Measurements from ENCODE around the gene ATP2B3. TPM values are rescaled to one million over a fixed set of nuclear protein-coding genes. Genes with fewer than 3 reads are reported as not detected.

Gene ATP2B3
- polyA plus RNA-seq, 1 experiment: 0.02 TPM

- POLR2A ChIA-PET: no interaction called here
- TF ChIP-seq CTCF (IDR thresholded peaks at IDR 0.05; ENCODE audit: insufficient read depth, low read depth, low read length): no peak
- Histone ChIP-seq H3K36me3 (ENCODE audit: control insufficient read depth, insufficient read depth, low read length) (no peaks in the 10 kb centered on the region), H3K4me3 (ENCODE audit: low read depth, low read length) (no peak overlapping the region), H3K27me3 (ENCODE audit: control insufficient read depth, insufficient read depth, low read length) (no peaks in the 10 kb centered on the region; the same call in 1 of the 2 replicates)
- CTCF ChIA-PET: interaction anchor here (1.0 to 1.9 kb wide), 5 partner anchors 8 to 77 kb away, joined by 3 to 6 read pairs (median 3); no protein-coding TSS in a partner anchor
- no peak for DNase-seq (ENCODE audit: low read depth)
Observed at GRCh38 chrX:153631907-153632594, 114.6 kb downstream of the ATP2B3 start.

Other genes with a start within 250 kb of the ATP2B3 start
- not detected in 2 replicates for gene PNMA6F, start 195.9 kb upstream of the ATP2B3 start, polyA plus RNA-seq (2011; rRNA removed)
- 12.0 and 13.2 TPM in 2 replicates for gene ZNF275, start 183.5 kb upstream of the ATP2B3 start, polyA plus RNA-seq (2011; rRNA removed)
- gene PNMA6E, start 116.3 kb upstream of the ATP2B3 start, polyA plus RNA-seq (2011; rRNA removed): not detected in 2 replicates
- 0.36 TPM in 2 replicates for gene ZFP92, start 106.2 kb upstream of the ATP2B3 start, polyA plus RNA-seq (2011; rRNA removed)
- 0.49 and 1.1 TPM in 2 replicates for gene TREX2, start 71.6 kb upstream of the ATP2B3 start, polyA plus RNA-seq (2011; rRNA removed)
- 26.8 and 38.4 TPM in 2 replicates for gene HAUS7, start 47.1 kb upstream of the ATP2B3 start, polyA plus RNA-seq (2011; rRNA removed)
- 284 and 487 TPM in 2 replicates for gene BGN, start 22.7 kb upstream of the ATP2B3 start, polyA plus RNA-seq (2011; rRNA removed)
- 32.1 and 44.0 TPM in 2 replicates for gene CCNQ, start 81.5 kb downstream of the ATP2B3 start, polyA plus RNA-seq (2011; rRNA removed)
- gene DUSP9, start 129.6 kb downstream of the ATP2B3 start, polyA plus RNA-seq (2011; rRNA removed): 0.04 and 0.06 TPM in 2 replicates
- 0.22 and 0.28 TPM in 2 replicates for gene PNCK, start 156.2 kb downstream of the ATP2B3 start, polyA plus RNA-seq (2011; rRNA removed)
- 8.3 and 11.9 TPM in 2 replicates for gene SLC6A8, start 170.3 kb downstream of the ATP2B3 start, polyA plus RNA-seq (2011; rRNA removed)
- gene BCAP31, start 206.7 kb downstream of the ATP2B3 start, polyA plus RNA-seq (2011; rRNA removed): 204 and 222 TPM in 2 replicates
- 4.3 and 9.2 TPM in 2 replicates for gene ABCD1, start 207.2 kb downstream of the ATP2B3 start, polyA plus RNA-seq (2011; rRNA removed)
- gene PLXNB3, start 246.6 kb downstream of the ATP2B3 start, polyA plus RNA-seq (2011; rRNA removed): 4.7 and 8.2 TPM in 2 replicates